CD4-positive, alpha-beta T cell treated with Interleukin-17A for 4 hours (primary cell): Measurements from ENCODE around the gene RPL22.
A peak's percentile ranks its signal among the peaks of the same experiment; 100 is the strongest.

Experiments
- DNase-seq: peaks from one replicate; pipeline ENCODE4 v3.0.0-alpha.2; 2020; ENCODE audit warnings: mixed read lengths

RPL22 gene

DNA sequence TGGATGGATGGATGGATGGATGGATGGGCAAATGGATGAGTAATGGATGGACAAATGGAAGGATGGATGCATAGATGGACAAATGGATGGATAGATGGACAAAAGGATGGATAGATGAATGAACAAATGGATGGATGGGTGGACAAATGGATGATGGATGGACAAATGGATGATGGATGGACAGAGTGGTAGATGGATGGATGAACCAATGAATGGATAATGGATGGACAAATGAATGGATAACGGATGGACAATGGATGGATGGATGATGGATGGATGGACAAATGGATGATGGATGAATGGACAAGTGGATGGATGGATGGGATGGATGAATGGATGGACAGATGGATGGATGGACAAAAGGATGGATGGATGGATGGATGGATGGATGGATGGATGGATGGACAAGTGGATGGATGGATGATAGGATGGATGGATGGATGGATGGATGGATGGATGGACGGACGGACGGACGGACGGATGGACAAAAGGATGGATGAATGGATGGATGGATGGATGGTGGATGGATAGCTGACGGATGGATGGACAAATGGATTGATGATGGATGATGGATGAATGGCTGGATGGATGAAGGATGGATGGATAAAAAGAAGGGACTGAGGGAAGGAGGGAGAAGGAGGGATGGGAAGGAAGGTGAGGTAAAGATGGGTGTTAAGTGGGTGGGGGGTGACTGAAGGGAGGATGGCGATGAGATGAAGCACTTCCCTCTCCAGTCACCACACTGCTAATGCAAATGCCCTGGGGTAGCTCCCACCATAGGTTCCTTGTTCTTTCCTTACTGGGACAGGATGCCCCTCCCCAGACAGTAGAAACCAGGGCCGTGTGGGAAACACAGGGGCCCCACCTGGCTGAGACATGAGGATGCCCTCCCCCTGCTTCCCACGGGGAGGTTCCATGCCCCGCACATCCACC is 49.1 kb downstream of the RPL22 start:
- no peak for DNase-seq

DNA sequence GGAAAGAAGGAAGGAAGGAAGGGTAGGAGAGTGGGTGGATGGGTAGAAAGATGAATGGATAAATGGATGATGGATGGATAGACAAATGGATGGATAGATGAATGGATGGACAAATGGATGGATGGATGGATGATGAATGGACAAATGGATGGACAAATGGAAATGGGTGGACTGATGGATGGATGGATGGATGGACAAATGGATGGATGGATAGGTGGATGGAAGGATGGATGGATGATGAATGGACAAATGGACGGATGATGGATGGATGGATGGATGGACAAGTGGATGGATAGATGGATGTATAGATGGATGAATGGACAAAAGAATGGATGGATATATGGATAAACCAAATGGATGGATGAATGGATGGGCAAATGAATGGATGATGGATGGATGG is 49.8 kb downstream of the RPL22 start:
- no peak for DNase-seq

DNA sequence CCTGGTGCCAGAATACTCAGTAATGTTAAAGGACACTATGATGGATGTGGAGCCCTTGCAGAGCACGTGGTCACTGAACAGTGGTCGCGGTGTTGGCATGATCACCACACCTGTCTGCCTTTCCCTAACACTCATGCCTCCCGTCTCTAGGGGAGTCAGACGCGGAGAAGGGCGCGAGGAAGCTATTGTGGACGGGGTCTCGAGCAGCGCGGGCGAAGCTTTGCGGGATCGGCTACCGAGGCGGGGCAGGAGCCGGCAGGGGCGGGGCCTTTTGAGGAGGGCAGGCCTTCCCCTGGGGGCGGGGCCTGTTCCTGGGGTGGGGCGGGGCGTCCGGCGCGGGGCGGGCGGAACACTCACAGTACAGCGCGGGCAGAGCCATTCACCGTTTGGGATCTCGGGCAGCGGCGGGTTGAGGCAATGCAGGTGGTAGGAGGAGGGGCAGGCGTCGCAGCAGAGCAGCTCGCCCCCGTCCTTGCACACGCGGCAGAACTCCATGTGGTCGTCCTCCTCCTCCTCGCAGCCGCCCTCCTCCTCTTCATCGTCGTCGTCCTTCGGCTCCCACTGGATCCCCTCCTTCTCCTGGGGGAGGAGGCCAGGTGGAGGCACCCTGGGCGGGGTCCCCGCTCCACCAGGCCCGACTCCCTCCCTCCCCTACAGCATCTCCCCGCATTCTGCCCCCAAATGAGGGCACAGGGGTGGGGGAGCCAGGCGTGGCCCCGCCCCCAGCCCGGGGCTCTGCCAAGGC is 50.7 kb downstream of the RPL22 start:
- peak; percentile 82 for DNase-seq

DNA sequence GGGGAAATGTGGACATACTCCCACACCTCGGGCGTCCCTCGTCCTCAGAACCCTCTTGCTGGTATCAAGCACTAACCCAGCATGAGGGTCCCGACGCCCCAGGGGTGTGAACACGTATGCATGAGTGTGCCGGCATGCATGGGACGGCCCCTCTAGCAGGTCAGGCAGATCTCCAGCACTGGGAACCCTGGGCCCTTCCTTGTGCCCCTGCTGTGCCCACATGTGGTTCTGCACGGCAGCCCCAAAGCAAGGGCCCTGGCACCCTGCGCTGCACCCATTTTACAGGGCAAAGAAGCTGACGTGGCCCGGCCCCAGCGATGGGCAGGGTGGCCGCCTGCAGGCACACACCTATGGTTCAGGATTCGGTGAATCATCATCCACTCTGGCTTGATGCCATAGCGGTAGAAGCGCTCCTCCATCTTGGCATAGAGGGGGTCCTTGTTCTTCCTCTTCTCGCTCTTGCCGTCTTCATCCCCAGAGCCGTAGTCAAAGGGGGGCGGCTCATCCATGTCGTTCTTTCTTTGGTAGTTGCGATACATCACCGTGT is 53.5 kb downstream of the RPL22 start:
- DNase-seq, result no peak

DNA sequence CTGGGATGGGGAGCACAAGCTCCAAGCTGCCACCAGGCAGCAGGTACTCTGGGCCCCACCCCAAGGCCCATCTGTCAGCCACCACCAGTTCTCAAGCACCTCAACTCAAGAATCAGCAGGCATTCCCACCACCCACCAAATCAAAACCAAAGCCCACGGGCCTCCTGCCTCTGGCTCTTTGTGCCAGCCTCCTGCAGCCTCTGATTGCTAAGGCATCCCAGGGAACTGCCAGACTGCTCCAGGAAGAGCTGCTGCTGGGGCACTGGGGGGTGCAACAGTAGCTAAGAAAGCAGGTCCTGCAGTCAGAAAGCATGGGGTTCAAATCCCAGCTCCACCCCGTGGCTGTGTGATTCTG is 54.0 kb downstream of the RPL22 start:
- DNase-seq, result no peak

DNA sequence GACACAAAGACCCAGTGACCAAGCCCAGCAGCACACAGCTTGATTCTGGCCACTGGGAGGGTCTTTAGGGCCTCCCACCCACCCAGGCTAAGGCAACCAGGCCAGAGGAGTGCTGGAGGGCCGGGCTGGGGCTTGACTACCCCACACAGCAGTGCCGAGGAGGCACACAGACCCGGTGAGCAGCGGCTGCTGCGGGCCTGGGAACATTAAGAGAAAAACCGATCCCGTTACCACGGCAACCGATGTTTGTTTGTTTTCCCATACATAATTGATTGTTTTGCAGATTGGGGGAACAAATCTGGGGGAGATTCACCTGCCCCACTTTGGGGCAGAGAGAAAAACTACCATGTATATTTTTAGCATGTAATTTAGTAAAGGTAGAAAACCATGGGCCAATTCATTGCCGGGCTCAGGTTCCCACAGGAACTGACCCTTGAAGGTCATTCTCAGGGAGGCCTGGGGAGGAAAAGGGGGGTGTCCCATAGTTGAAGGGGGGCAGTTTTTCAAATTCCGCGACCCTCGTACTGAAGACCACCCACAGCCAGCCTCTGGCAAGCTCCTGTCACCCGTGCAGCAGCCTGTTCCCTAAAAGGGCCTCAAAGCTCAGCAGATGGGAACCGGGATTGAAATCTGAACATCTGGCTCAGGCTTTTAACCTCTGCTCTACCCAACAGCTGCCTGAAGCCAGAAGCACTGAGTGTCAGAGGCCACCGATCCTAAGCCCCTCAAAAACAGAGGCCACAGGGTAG is 54.6 kb downstream of the RPL22 start:
- DNase-seq, result no peak

DNA sequence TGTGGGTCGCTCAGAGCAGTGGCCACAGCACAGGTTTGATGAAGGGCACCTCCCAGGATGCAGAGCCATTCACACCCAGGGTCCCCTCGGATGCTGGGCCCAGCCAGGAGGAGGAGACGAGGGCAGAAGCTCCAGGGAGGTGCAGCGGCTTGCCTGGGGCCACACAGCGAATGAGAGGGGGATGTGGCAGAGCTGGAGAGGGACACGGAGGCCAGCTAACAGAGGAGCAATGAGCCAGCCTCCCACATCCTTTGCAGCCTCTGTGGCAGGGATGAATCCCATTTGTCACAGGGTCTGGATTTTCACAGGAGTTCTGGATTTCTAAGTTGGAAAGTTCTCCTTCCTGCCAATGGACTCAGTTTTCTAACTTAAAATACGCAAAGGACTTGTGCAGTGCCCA is 55.2 kb downstream of the RPL22 start:
- no peak for DNase-seq

DNA sequence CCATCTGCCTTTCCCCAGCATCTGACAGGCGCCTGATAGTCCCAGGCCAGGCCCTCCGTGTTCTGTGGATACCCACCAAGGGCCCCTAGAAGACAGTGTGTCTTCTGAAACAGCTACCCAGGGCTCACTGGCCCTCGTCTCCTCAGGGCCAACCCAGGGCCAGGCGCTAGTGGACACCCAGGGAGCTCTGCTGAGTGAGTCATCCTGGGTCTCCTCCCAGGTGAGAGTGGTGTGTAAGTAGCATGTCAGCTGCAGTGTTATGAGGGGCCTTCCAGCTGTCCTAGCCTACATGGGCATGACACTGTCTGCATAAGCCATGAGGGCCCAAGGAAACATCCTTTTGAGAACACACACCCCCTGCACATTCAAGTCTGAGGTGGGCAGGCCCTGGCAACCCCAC is 56.0 kb downstream of the RPL22 start:
- no peak for DNase-seq

DNA sequence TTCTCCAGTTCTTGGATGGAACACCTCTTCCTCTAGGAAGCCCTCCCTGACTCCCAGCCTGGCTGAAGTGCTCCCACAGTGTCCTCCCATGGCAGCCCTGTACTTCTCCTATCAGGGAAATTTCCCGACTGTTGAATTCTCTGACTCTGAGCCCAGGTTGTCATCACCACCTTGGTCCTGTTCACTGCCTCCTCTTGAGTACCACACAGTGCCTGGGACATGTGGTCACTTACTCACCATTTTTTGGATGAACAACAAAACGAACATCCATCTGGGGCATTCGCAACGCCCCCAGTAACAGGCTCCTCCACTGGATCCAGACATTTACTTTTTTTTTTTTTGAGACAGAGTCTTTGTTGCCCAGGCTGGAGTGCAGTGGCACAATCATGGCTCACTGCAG is 56.7 kb downstream of the RPL22 start:
- no peak for DNase-seq

DNA sequence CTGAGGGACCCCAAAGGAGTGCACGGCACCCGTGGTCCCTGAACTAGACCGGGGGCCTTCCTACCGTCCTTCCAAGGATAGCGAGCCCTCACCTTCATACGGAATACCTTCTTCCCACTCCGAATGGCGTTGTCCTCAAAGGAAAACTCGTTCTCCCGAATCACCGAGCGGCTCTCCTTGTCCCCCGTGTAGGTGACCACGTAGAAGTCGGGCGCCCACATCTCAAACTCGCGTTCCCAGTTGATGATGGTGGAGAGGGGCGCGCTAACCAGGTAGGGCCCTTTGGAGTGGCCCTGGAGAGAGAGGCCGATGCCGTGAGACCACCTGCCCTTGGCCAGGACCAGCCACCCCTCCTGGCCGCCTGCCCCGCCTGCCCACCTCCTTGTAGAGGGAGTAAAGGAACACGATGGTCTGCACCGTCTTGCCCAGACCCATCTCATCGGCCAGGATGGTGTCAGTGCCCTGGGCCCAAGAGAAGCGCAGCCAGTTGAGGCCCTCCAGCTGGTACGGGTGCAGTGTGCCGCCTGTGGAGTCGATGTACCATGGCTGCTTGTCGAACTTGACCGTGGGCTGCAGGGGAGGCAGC is 57.3 kb downstream of the RPL22 start:
- no peak for DNase-seq

DNA sequence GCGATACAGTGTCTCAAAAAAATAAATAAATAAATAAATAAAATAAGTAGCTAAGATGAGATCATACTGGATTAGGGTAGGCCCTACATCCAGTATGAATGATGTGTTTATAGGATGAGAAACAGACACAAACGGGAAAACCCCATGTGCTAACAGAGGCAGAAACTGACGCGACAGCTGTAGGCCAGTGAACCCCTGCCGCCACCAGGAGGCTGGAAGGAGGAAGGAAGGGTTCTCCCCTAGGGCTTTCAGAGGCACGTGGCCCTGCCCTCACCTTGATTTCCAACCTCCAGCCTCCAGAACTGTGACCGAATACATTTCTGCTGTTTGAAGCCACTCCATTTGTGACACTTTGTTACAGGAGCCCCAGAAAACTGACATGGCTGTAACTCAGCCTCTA is 57.8 kb downstream of the RPL22 start:
- no peak for DNase-seq

DNA sequence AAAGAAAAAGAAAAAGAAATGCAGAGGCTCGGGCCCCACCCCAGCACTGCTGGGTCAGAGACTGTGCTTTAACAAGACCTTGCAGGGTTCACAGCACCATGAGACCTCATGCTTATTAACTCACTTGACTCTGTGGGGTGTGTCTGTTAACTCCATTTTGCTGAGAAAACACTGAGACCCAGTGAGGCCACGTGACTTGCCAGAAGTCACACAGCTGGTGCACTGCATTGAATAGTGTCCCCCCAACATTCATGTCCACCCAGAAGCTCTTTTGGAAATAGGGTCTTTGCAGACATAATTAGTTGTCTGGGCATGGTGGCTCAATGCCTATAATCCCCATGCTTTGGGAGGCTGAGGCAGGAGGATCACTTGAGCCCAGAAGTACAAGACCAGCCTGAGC is 59.0 kb downstream of the RPL22 start:
- DNase-seq, result no peak

DNA sequence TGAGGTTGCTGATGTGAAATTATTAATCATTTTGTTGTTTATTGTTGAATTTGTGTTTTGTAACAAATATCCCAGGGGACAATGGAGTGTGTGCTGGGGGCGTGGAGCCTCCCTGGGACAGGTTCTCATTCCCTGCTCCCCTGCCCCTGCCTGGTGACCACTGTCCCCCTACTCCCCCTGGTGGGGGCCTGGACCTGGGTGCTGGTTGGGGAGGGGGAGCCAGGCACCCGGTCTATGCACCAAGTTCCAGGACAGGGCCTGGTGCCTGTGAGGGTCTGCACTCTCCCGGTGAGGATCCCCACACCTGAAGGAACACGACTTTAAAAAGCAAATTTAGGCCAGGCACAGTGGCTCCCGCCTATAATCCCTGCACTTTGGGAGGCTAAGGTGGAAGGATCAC is 61.6 kb downstream of the RPL22 start:
- DNase-seq, result no peak

DNA sequence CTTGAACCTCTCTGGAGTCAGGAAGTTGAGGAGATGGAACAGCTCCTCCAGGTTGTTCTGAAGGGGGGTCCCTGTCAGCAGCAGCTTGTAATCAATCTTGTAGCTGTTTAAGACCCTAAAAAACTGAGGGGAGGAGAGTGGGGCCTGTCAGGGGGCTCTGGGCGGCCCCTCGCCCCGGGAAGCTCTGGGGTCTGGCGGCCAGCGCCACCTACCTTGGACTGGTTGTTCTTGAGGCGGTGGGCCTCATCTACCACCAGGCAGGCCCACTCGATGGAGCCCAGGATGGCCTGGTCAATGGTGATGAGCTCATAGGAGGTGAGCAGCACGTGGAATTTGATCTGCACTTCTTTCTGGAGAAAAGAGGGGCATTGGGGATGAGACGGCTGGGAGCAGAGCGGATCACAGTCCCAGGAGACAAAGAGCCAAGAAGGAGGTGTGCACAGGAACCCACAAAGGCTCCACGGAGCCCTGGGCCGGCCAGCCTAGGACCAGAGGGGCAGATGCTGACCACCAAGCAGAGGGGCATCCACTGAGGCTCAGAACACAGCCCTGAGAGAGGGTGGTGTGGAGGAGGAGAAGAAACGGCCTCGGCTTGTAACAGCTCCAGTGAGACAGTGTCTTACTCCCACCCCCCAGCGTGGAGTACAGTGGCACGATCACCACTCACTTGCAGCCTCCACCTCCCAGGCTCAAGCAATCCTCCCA is 62.7 kb downstream of the RPL22 start:
- DNase-seq, result no peak
